Osteocyte (in vitro differentiated cells): ENCODE data around the gene WNT3A. TPM values are rescaled to one million over a fixed set of nuclear protein-coding genes. Genes with fewer than 3 reads are reported as not detected.

Source experiments
- DNase-seq: peaks from one replicate; pipeline ENCODE4 v3.0.0; 2021; ENCODE audit warnings: mixed read lengths; ENCODE audit not compliant: unreplicated experiment; ENCODE audit errors: extremely low spot score
- H3K27ac Mint-ChIP-seq: one replicate; pipeline ENCODE4 v1.8.0; 2021; ENCODE audit warnings: mild to moderate bottlenecking, mixed read lengths; ENCODE audit not compliant: unreplicated experiment
- H3K27me3 Mint-ChIP-seq: one replicate; pipeline ENCODE4 v1.8.0; 2021; ENCODE audit warnings: mixed read lengths; ENCODE audit not compliant: unreplicated experiment
- H3K36me3 Mint-ChIP-seq: one replicate; pipeline ENCODE4 v1.8.0; 2021; ENCODE audit warnings: mixed read lengths; ENCODE audit not compliant: unreplicated experiment
- H3K4me1 Mint-ChIP-seq: one replicate; pipeline ENCODE4 v1.8.0; 2021; ENCODE audit warnings: mixed read lengths; ENCODE audit not compliant: unreplicated experiment
- H3K4me3 Mint-ChIP-seq: one replicate; pipeline ENCODE4 v1.8.0; 2021; ENCODE audit warnings: mild to moderate bottlenecking, moderate library complexity, mixed read lengths; ENCODE audit not compliant: unreplicated experiment
- H3K9me3 Mint-ChIP-seq: one replicate; pipeline ENCODE4 v1.8.0; 2021; ENCODE audit warnings: mixed read lengths; ENCODE audit not compliant: unreplicated experiment
- CTCF ChIP-seq: fragments of 200-600 bp; sonication (generic); IDR thresholded peaks from 2 replicates; pipeline ENCODE4 v1.5.0; 2021; ENCODE audit warnings: antibody characterized with exemption, mild to moderate bottlenecking, moderate library complexity
- total RNA-seq: library from RNA; stranded (reverse); gene quantifications from 2 replicates; pipeline ENCODE4 v1.2.1, GENCODE V29; 2021

Gene WNT3A
- total RNA-seq, 1 donor from 2014 or later: not detected

GRCh38 chr1:228030451-228031201 lies 23.8 kb downstream of the WNT3A start:
- H3K9me3 Mint-ChIP-seq: peaks cover 10% of the 10 kb centered on the region
- DNase-seq: no peak
- no peaks in the 10 kb centered on the region for H3K4me1 Mint-ChIP-seq
- no peak overlapping the region for H3K27ac Mint-ChIP-seq
- H3K4me3 Mint-ChIP-seq: no peak overlapping the region
- no peak for TF ChIP-seq CTCF
- peaks cover 24% of the 10 kb centered on the region for H3K27me3 Mint-ChIP-seq
- peaks cover 2% of the 10 kb centered on the region for H3K36me3 Mint-ChIP-seq

DNA sequence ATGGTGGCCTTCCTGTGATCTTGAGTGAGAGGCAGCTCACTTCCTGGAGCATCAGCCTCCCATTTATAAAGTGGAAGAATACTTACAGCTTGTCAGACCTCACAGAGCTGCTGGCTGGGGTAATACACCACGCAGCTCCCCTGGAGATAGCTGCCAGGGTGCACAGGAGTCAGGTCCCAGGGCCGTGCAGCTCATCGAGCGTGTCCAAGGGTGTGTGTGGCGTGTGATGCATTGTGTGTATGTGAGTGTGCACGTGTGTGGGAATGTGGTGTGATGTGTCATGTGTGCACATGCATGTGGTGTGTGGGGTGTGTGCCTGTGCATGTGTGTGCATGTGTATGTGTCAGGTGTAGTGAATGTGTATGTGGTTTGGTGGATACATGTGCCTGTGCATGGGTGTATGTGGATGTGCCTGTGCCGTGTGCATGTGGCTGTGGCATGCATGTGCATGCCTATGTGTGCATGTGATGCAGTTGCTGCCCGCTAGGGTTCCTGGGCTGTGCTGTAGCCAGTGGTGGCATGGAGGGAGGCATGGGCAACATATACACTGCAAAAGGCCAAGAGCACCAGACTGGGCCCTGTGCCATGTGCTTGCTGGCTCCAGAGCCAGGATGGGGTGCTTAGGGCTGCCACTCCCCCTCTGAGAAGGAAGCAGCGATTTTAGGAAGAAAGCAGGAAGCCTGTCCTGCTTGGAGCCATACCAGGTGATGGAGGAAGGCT lies 24.6 kb downstream of the WNT3A start:
- peaks cover 24% of the 10 kb centered on the region for H3K27me3 Mint-ChIP-seq
- no peak for DNase-seq
- H3K27ac Mint-ChIP-seq: no peak overlapping the region
- H3K4me3 Mint-ChIP-seq: no peak overlapping the region
- peaks cover 10% of the 10 kb centered on the region for H3K9me3 Mint-ChIP-seq
- no peaks in the 10 kb centered on the region for H3K4me1 Mint-ChIP-seq
- TF ChIP-seq CTCF: no peak
- H3K36me3 Mint-ChIP-seq: peaks cover 2% of the 10 kb centered on the region

DNA sequence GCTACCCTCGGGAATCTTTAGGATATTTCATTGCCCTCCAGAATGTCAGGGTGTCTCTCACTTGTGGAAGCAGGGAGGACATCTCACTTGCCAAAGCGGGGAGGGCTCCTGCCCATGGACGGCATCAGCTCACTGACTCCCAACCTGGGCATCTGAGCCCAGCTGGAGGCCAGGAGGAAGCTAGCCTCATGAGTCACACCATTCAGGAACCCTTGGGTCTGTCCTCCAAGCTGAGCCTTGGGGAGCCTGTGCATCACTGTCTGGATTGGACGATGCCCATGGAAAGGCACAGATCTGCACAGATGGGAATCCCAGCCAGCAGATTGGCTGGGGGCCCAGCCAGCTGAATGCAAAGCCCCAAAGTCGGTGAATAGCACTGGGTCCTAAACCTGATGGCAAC lies 25.2 kb downstream of the WNT3A start:
- no peak for TF ChIP-seq CTCF
- Mint-ChIP-seq H3K27me3 (peaks cover 21% of the 10 kb centered on the region), H3K36me3 (peaks cover 2% of the 10 kb centered on the region), H3K9me3 (peaks cover 10% of the 10 kb centered on the region), H3K4me1 (no peaks in the 10 kb centered on the region), H3K27ac (no peak overlapping the region), H3K4me3 (no peak overlapping the region)
- DNase-seq: no peak

GRCh38 chr1:228033376-228033775 lies 26.6 kb downstream of the WNT3A start:
- H3K36me3 Mint-ChIP-seq: peaks cover 2% of the 10 kb centered on the region
- peaks cover 2% of the 10 kb centered on the region for H3K4me1 Mint-ChIP-seq
- no peak overlapping the region for H3K4me3 Mint-ChIP-seq
- no peak for DNase-seq
- no peak for TF ChIP-seq CTCF
- peaks cover 10% of the 10 kb centered on the region for H3K9me3 Mint-ChIP-seq
- H3K27ac Mint-ChIP-seq: no peak overlapping the region
- H3K27me3 Mint-ChIP-seq: peaks cover 19% of the 10 kb centered on the region
